Activated naive CD8-positive, alpha-beta T cell treated with anti-CD3 and anti-CD28 coated beads for 36 hours (primary cell): ENCODE data around the gene PI4K2B. TPM values are rescaled to one million over a fixed set of nuclear protein-coding genes. Genes with fewer than 3 reads are reported as not detected.
A peak's percentile ranks its signal among the peaks of the same experiment; 100 is the strongest.
"Not testable (repeated sequence)": the region's sequence is repeated elsewhere in the genome, so short reads cannot be mapped to it uniquely, and the experiment has no call there.

Source experiments
- DNase-seq: peaks from one replicate; pipeline ENCODE4 v3.0.0; 2021
- H3K27ac Mint-ChIP-seq: one replicate; pipeline ENCODE4 v1.8.0; 2022; ENCODE audit warnings: mild to moderate bottlenecking, moderate library complexity, mixed read lengths
- H3K27me3 Mint-ChIP-seq: one replicate; pipeline ENCODE4 v1.8.0; 2022; ENCODE audit warnings: mild to moderate bottlenecking, mixed read lengths
- H3K36me3 Mint-ChIP-seq: one replicate; pipeline ENCODE4 v1.8.0; 2021; ENCODE audit warnings: mild to moderate bottlenecking, mixed read lengths
- H3K4me1 Mint-ChIP-seq: one replicate; pipeline ENCODE4 v1.8.0; 2021; ENCODE audit warnings: mixed read lengths
- H3K4me3 Mint-ChIP-seq: one replicate; pipeline ENCODE4 v1.8.0; 2022; ENCODE audit warnings: mild to moderate bottlenecking, moderate library complexity, mixed read lengths
- H3K9me3 Mint-ChIP-seq: one replicate; pipeline ENCODE4 v1.8.0; 2022; ENCODE audit warnings: mixed read lengths
- total RNA-seq, 2 experiments: library from RNA; stranded (reverse); gene quantifications; one replicate each; pipeline ENCODE4 v1.2.3, GENCODE V29; 2021

Gene PI4K2B
- 10 to 100 TPM; 43.2 to 44.9 TPM for total RNA-seq

DNA sequence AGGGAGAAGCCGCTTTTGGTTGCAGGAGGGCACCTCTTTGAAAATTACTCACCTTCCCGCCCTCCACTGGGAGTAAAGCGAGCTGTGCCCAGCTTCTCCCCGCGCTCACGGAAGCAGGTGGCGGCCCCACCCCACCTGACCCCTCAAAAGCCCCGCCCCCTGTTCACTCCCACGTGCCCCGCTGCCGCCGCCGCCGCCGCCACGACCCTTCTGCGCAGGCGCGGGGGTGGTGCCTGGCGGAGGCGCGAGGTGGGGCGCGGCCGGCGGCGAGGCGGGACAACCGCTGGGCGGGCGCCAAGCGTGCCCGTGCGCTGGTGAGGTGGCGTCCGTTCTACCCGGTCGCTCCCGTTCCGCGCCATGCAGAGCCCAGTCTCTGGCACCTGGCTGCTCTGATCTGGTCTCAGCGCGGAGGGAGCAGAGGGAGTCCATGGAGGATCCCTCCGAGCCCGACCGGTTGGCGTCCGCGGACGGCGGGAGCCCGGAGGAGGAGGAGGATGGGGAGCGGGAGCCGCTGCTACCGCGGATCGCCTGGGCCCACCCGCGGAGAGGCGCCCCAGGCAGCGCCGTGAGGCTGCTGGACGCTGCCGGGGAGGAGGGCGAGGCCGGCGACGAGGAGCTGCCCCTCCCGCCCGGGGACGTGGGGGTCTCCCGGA, at the start of gene PI4K2B:
Gene PI4K2B (plus strand): TSS at position 297 of the 653 bp plus-strand sequence. CDS start 131 bp downstream, at position 428.
- peak; percentile 97 for DNase-seq
- Mint-ChIP-seq H3K4me1 (peaks cover 33% of the 10 kb centered on the region), H3K4me3 (peak within 1 kb of the TSS; percentile 90), H3K36me3 (peaks cover 39% of the 10 kb centered on the region), H3K9me3 (peaks cover 12% of the 10 kb centered on the region), H3K27me3 (no peaks in the 10 kb centered on the region), H3K27ac (peak within 1 kb of the TSS; percentile 98)

DNA sequence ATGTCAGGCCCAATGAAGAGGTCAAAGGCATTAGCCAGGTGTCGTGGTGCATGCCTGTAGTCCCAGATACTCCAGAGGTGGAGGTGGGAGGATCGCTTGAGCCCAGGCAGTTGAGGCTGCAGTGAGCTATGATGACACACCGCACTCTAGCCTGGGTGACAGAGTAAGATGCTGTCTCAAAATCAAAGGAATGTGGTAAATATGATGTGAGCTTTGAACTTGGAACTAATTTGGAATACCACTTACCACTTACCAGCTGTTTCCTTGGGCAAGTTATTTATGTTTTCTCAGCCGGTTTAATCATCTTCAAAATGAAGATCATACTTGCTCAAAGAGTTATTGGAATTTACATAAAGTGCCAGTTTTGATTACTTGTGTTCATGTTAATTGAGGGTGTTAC, 49.8 kb upstream of the PI4K2B start:
- Mint-ChIP-seq H3K9me3 (no peaks in the 10 kb centered on the region), H3K4me1 (peaks cover 17% of the 10 kb centered on the region), H3K27me3 (no peaks in the 10 kb centered on the region), H3K4me3 (no peak overlapping the region), H3K27ac (no peak overlapping the region), H3K36me3 (peaks cover 2% of the 10 kb centered on the region)
- no peak for DNase-seq

DNA sequence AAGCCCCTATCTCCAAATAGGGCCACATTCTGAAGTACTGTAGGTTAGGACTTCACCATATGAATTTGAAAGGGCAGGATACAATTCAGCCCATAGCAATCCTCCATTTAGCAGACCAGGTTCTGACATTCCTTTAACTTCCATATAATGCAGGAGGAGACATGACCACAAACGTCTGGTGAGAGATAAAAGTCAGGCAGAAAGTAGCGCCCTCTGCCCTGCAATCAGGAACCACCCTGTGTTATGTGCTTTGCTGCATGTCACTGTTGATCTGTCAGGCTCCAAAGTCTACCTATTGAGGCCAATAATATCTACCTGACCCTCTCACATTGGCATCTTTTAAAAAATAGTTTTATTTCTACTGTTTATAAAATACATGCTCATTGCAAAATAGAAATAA, 43.4 kb upstream of the PI4K2B start:
- Mint-ChIP-seq H3K4me1 (peaks cover 1% of the 10 kb centered on the region), H3K27me3 (no peaks in the 10 kb centered on the region), H3K9me3 (no peaks in the 10 kb centered on the region), H3K27ac (no peak overlapping the region), H3K36me3 (peaks cover 2% of the 10 kb centered on the region), H3K4me3 (no peak overlapping the region)
- no peak for DNase-seq

DNA sequence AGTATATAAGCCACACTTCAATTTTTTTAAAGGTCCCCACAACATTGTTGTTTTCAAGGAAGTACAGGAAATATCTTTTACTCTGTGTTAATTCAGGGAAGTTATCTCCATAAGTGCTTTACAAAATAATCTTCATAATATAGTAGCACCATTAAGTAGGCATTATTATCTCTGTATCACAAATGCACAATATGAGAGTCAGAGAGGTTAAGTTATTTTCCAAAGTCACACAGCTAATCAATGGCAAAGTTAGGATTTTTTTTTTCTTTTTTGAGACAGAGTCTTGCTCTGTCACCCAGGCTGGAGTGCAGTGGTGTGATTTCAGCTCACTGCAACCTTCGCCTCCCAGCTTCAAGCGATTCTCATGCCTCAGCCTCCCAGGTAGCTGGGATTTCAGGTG, 35.1 kb upstream of the PI4K2B start:
- Mint-ChIP-seq H3K27me3 (no peaks in the 10 kb centered on the region), H3K9me3 (no peaks in the 10 kb centered on the region), H3K4me1 (peaks cover 1% of the 10 kb centered on the region)

DNA sequence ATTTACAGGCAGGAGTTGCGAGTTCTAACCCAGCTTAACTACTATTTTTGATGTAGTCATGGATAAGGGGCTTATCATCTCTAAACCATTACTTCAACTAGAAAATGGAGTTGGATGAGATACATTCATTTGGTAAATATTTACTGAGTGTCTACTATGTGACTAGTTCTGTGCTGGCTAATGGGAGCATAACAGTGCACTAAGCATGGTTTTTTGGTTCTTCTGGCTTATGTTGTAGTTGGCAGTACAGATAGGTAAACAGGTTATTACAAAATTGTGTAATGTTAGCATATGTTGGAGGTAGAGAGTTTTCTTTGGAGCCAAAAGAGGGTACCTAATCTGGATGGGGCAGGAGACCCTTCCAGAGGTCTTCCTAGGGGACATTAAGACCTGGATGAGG, 25.8 kb upstream of the PI4K2B start:
- Mint-ChIP-seq H3K4me3 (no peak overlapping the region), H3K27ac (no peak overlapping the region), H3K4me1 (no peaks in the 10 kb centered on the region), H3K9me3 (peaks cover 7% of the 10 kb centered on the region), H3K36me3 (peaks cover 2% of the 10 kb centered on the region), H3K27me3 (no peaks in the 10 kb centered on the region)
- no peak for DNase-seq

More for the DNA sequence above, 35.1 kb upstream of the PI4K2B start:
- H3K36me3 Mint-ChIP-seq, result peaks cover 14% of the 10 kb centered on the region
- H3K4me3 Mint-ChIP-seq, result no peak overlapping the region
- H3K27ac Mint-ChIP-seq, result no peak overlapping the region
- no peak for DNase-seq

DNA sequence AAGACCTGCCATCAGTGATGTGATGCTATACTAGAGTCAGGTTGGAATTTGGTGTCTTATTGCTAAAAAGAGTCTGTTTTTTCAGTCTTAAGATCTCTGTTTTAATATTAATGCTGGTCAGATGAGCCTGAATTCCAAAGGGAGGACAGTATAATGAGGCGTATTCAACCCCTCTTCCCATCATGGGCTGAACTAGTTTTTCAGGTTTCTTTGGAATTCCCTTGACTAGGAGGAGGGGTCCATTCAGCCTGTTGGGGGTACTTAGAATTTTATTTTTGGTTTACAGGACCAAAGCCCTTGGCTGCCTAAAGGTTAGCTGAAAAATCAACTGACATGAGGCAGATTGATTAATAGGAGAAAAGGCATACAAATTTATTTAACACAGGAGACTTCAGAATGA, 24.1 kb upstream of the PI4K2B start:
- H3K27ac Mint-ChIP-seq, result no peak overlapping the region
- H3K27me3 Mint-ChIP-seq, result no peaks in the 10 kb centered on the region
- peaks cover 3% of the 10 kb centered on the region for H3K36me3 Mint-ChIP-seq
- no peak for DNase-seq
- no peak overlapping the region for H3K4me3 Mint-ChIP-seq
- H3K9me3 Mint-ChIP-seq, result peaks cover 9% of the 10 kb centered on the region
- H3K4me1 Mint-ChIP-seq, result no peaks in the 10 kb centered on the region

DNA sequence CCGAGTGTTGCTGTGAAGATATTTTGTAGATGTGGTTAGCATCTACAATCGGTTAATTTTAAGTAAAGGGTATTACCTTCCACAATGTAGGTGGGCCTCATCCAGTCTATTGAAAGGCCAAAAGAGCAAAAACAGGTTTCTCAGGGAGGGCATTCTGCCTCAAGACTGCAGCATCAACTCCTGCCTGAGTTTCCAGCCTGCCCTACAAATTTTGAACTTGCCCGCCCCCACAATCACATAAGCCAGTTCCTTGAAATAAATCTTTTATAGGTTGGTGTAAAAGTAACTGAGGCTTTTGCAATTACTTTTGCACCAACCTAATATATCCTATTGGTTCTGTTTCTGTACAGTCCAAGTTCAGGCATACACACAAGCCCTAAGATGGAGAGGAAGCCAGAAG, 22.1 kb upstream of the PI4K2B start:
- no peaks in the 10 kb centered on the region for H3K4me1 Mint-ChIP-seq
- H3K27ac Mint-ChIP-seq, result no peak overlapping the region
- H3K4me3 Mint-ChIP-seq, result no peak overlapping the region
- H3K9me3 Mint-ChIP-seq, result peaks cover 5% of the 10 kb centered on the region
- no peak for DNase-seq
- peaks cover 5% of the 10 kb centered on the region for H3K36me3 Mint-ChIP-seq
- H3K27me3 Mint-ChIP-seq, result no peaks in the 10 kb centered on the region

DNA sequence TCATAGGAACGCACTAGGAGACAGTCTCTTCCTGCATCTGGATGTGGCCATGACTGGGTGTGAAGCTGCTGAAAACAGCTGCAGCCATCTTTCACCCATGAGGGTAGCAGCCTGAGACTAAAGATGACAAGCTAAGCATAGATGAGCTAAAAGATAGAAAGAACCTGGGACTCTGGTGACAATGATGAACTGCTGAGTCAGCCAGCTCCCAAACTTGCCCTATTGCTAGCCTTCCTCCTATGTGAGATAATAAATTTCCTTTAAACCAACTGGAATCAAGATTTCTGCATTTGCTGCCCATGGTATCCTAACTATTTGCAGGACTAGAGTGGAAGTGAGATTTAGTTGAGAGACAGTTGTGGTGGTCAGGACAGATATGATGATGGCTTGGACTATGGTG, 21.0 kb upstream of the PI4K2B start:
- Mint-ChIP-seq H3K4me3 (no peak overlapping the region), H3K27ac (no peak overlapping the region), H3K36me3 (peaks cover 9% of the 10 kb centered on the region), H3K27me3 (no peaks in the 10 kb centered on the region), H3K4me1 (no peaks in the 10 kb centered on the region), H3K9me3 (peaks cover 5% of the 10 kb centered on the region)
- DNase-seq, result no peak

DNA sequence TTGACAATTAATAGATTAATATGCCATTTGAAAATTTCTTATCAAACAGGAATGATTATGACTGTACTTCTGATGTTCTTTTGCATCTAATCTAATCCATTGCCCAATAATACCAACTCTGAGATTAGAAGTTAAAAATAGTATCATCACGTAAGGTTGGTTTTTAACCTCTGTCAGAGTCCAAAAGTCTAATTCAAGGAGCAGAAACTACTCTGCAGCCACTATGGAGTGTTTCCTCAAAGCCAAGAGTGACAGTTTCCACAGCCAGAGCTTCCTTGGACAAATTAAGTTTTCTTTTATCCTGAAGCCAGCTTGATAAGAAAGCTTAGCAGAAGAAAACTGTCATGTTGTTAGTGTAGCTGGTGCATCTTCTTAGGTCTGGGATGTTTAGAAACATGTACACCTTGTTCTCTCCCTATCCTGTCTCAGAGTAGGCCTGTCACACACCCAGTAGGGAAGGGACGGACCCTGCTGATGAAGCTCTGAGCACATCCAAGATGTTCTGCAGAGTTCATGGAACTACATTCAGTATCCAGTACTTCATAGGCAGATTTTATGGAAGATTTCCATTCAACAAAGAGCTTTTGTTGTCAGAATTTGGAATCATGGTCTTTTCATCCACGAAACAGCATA, 20.4 kb upstream of the PI4K2B start:
- no peak overlapping the region for H3K27ac Mint-ChIP-seq
- H3K4me3 Mint-ChIP-seq, result no peak overlapping the region
- no peaks in the 10 kb centered on the region for H3K4me1 Mint-ChIP-seq
- peaks cover 11% of the 10 kb centered on the region for H3K36me3 Mint-ChIP-seq
- DNase-seq, result no peak
- no peaks in the 10 kb centered on the region for H3K27me3 Mint-ChIP-seq
- peaks cover 5% of the 10 kb centered on the region for H3K9me3 Mint-ChIP-seq

DNA sequence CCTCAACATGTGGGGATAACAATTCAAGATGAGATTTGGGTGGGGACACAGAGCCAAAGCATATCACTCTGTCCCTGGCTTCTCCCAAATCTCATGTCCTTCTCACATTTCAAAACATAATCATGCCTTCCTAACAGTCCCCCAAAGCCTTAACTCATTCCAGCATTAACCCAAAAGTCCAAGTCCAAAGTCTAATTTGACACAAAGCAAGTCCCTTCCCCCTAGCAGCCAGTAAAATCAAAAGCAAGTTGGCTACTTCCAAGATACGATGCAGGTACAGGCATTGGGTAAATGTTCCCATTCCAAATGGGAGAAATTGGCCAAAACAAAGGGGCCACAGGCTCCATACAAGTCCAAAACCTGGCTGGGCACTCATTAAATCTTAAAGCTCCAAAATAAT, 19.1 kb upstream of the PI4K2B start:
- not testable (repeated sequence) for H3K4me3 Mint-ChIP-seq, H3K27ac Mint-ChIP-seq, H3K27me3 Mint-ChIP-seq, DNase-seq, H3K4me1 Mint-ChIP-seq, H3K9me3 Mint-ChIP-seq
- H3K36me3 Mint-ChIP-seq, result peaks cover 17% of the 10 kb centered on the region

DNA sequence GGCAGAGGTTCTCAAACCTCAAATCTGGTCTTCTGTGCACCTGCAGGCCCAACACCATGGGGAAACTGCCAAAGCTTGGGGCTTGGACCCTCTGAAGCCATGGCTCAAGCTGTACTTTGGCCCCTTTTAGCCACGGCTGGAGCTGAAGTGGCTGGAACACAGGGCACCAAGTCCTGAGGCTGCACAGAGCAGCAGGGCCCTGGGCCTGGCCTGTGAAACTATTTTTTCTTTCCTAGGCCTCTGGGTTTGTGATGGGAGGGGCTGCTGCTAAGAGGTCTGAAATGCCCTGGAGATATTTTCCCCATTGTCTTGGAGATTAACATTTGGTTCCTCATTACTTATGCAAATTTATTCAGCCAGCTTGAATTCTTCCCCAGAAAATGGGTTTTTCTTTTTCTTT, 18.3 kb upstream of the PI4K2B start:
- no peak overlapping the region for H3K27ac Mint-ChIP-seq
- DNase-seq, result no peak
- no peaks in the 10 kb centered on the region for H3K4me1 Mint-ChIP-seq
- peaks cover 9% of the 10 kb centered on the region for H3K9me3 Mint-ChIP-seq
- H3K27me3 Mint-ChIP-seq, result no peaks in the 10 kb centered on the region
- H3K4me3 Mint-ChIP-seq, result no peak overlapping the region
- H3K36me3 Mint-ChIP-seq, result peaks cover 22% of the 10 kb centered on the region

DNA sequence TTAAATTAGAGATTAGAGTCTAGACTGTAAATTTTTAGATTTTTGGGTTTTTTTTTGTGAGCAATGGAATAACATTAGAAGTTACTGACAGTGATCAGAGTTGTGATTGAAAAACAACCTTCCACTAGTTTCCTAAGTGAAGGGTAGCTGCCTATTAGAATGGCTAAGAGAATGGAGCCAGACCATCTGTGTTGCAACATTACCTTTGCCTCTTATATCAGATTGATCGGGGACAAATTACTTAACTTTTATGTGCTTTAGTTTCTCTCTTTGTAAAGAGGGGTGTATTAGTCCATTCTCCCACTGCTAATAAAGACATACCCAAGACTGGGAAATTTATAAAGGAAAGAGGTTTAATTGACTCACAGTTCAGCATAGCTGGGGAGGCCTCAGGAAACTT, 12.5 kb upstream of the PI4K2B start:
- Mint-ChIP-seq H3K9me3 (peaks cover 35% of the 10 kb centered on the region), H3K27me3 (no peaks in the 10 kb centered on the region), H3K4me1 (no peaks in the 10 kb centered on the region), H3K4me3 (no peak overlapping the region), H3K27ac (no peak overlapping the region), H3K36me3 (peaks cover 52% of the 10 kb centered on the region)
- no peak for DNase-seq

DNA sequence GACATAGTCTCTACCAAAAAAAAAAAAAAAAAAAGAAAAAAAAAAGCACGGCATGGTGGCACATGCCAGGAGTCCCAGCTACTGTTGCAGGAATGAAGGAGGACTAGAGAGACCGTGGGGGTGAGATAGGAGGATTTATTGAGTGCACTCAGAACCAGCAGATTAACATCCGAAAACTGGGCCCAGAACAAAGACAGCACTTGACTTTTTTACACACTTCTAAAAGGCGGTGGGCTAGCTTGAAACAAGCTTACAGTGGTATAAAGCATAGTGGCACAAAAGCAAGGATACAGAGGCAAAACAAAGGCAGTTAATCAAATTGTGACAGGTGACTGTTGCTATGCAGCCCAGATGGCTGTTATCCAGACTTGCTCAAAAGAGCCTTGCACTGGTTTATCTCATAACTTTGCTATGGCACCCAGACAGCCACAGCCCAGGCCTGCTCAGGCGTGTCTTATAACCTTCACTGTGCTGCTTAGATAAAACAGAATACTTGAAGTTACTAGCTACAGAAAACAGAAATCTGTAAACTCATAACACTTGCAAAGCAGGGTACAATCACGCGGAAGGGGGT, 9.9 kb upstream of the PI4K2B start:
- DNase-seq, result no peak
- Mint-ChIP-seq H3K4me1 (no peaks in the 10 kb centered on the region), H3K27ac (no peak overlapping the region), H3K9me3 (peaks cover 44% of the 10 kb centered on the region), H3K4me3 (no peak overlapping the region), H3K36me3 (peaks cover 55% of the 10 kb centered on the region), H3K27me3 (no peaks in the 10 kb centered on the region)

DNA sequence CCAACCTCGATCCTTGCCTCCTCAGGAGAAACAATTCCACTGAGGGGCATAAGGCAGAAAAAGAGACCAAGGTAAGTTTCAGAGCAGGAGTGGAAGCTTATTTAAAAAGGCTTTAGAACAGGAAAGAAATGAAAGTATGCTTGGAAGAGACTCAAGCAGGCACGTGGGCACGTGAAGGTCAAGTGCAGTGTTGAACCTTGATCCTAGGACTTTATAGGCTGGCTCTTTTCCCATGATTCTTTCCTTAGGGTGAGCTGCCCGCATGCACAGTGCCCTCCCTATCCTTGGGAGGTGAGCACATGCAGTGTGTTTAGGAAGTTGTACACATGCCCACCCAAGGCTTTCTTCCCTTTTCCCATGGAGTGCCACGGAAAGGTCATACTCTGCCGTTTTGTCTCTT, 4.0 kb upstream of the PI4K2B start:
- Mint-ChIP-seq H3K27me3 (no peaks in the 10 kb centered on the region), H3K27ac (no peak overlapping the region), H3K9me3 (peaks cover 24% of the 10 kb centered on the region), H3K4me3 (no peak overlapping the region), H3K36me3 (peaks cover 39% of the 10 kb centered on the region), H3K4me1 (peaks cover 12% of the 10 kb centered on the region)
- DNase-seq, result no peak

DNA sequence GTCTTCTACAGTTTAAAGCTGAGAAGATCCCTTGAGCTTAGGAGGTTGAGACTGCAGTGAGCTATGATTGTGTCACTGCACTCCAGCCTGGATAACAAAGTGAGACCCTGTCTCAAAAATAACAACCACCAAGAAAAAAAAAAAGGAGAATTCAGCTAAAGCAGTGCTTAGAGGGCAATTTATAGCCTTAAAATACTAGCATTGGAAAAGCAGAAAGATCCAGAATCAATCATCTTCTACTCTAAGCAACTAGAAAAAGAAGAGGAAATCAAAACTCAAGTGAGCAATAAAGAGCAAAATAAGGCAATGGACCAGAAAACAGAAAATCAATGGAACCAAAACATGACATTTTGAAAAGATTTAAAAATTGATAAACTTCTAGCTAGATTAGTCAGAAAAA, 639 bp upstream of the PI4K2B start:
- peak overlapping the region; percentile 81 for H3K4me3 Mint-ChIP-seq
- H3K4me1 Mint-ChIP-seq, result peaks cover 29% of the 10 kb centered on the region
- peaks cover 12% of the 10 kb centered on the region for H3K9me3 Mint-ChIP-seq
- H3K27ac Mint-ChIP-seq, result peak overlapping the region; percentile 86
- no peaks in the 10 kb centered on the region for H3K27me3 Mint-ChIP-seq
- DNase-seq, result no peak
- peaks cover 35% of the 10 kb centered on the region for H3K36me3 Mint-ChIP-seq
